OCI-LY7 (cell line): ENCODE data around the gene TMED7. TPM values are rescaled to one million over a fixed set of nuclear protein-coding genes. Genes with fewer than 3 reads are reported as not detected.

Source experiments
- BruUV-seq: library from RNA; stranded (reverse); fragments of 400-500 nt; replicated peaks from 2 replicates; lab custom pipeline; 2021; lab: Mats Ljungman, UMichigan
- CTCF ChIA-PET: fragments of 300-600 bp; sonication (Branson Sonifier 250); formaldehyde crosslinking; loops from one replicate; lab custom pipeline; 2022; ENCODE audit warnings: antibody characterized with exemption; ENCODE audit not compliant: unreplicated experiment; lab: Charles Lee
- POLR2A ChIA-PET: fragments of 300-600 bp; sonication (Branson Sonifier 250); formaldehyde crosslinking; loops from one replicate; lab custom pipeline; 2022; ENCODE audit warnings: antibody characterized with exemption; lab: Charles Lee
- DNase-seq: peaks from one replicate; pipeline ENCODE4 v3.0.0-alpha.2; 2015; ENCODE audit warnings: low spot score
- H2AFZ ChIP-seq: fragments of 200-600 bp; sonication (generic), shearing (Covaris generic); 2 replicates; pipeline ENCODE4 v1.6.1; 2014; ENCODE audit warnings: mild to moderate bottlenecking, antibody characterized with exemption, low read length, moderate library complexity
- H3K27ac ChIP-seq: fragments of 200-600 bp; sonication (generic); 2 replicates; pipeline ENCODE4 v1.5.1; 2014; ENCODE audit warnings: mixed run types, low read depth, mild to moderate bottlenecking, moderate library complexity, low read length, inconsistent platforms; ENCODE audit not compliant: poor library complexity, severe bottlenecking
- H3K36me3 ChIP-seq: fragments of 200-600 bp; sonication (generic); 2 replicates; pipeline ENCODE4 v1.6.1; 2014; ENCODE audit warnings: mild to moderate bottlenecking, antibody characterized with exemption, low read length, moderate library complexity, mixed read lengths; ENCODE audit not compliant: insufficient read depth
- H3K4me1 ChIP-seq: fragments of 200-600 bp; sonication (generic); 2 replicates; pipeline ENCODE4 v1.5.1; 2014; ENCODE audit warnings: mild to moderate bottlenecking, low read length; ENCODE audit not compliant: insufficient read depth, poor library complexity, severe bottlenecking
- H3K4me2 ChIP-seq: fragments of 200-600 bp; sonication (generic); 2 replicates; pipeline ENCODE4 v1.6.1; 2014; ENCODE audit warnings: mild to moderate bottlenecking, low read length
- H3K4me3 ChIP-seq: fragments of 200-600 bp; sonication (generic); 2 replicates; pipeline ENCODE4 v1.5.1; 2014; ENCODE audit warnings: mild to moderate bottlenecking, low read depth, low read length; ENCODE audit not compliant: poor library complexity, severe bottlenecking
- H3K79me2 ChIP-seq: fragments of 200-600 bp; sonication (generic); 2 replicates; pipeline ENCODE4 v1.6.1; 2016; ENCODE audit warnings: low read depth, mild to moderate bottlenecking, low read length, moderate library complexity, mixed read lengths; ENCODE audit not compliant: insufficient read depth
- H3K9me2 ChIP-seq: fragments of 200-600 bp; sonication (generic); 2 replicates; pipeline ENCODE4 v1.6.1; 2016; ENCODE audit warnings: mild to moderate bottlenecking, low read length, mixed read lengths; ENCODE audit not compliant: insufficient read depth
- H3K9me3 ChIP-seq: fragments of 200-600 bp; sonication (generic); 2 replicates; pipeline ENCODE4 v1.6.1; 2014; ENCODE audit warnings: mild to moderate bottlenecking, mixed run types, low read length, mixed read lengths
- H4K20me1 ChIP-seq: fragments of 200-600 bp; sonication (generic); 2 replicates; pipeline ENCODE4 v1.6.1; 2014; ENCODE audit warnings: mild to moderate bottlenecking, antibody characterized with exemption, low read length, moderate library complexity, mixed read lengths; ENCODE audit not compliant: insufficient read depth
- CTCF ChIP-seq: fragments of 200-600 bp; sonication (generic); conservative IDR thresholded peaks from 2 replicates; pipeline ENCODE4 v1.5.1; 2014; ENCODE audit warnings: mild to moderate bottlenecking, antibody characterized with exemption, low read length, moderate library complexity, mixed read lengths
- EZH2phosphoT487 ChIP-seq: fragments of 200-600 bp; sonication (generic); IDR thresholded peaks from 2 replicates; pipeline ENCODE4 v1.6.1; 2018; ENCODE audit warnings: low read depth, borderline replicate concordance, mild to moderate bottlenecking, mixed run types, antibody characterized with exemption, low read length, moderate library complexity, mixed read lengths
- intact Hi-C: fragments of 100-400 bp; cut with micrococcal nuclease; formaldehyde crosslinking; loops from one replicate; pipeline ENCODE4 v1.10.0; 2022; ENCODE audit not compliant: unreplicated experiment
- total RNA-seq, 2 experiments: library from RNA; depleted of rRNA in 1 of 2; stranded (reverse); fragments of >200 nt in 1 of 2; shearing (Covaris generic) in 1 of 2; gene quantifications; 2 replicates each; pipeline ENCODE4 v1.2.3, GENCODE V29; 2014 to 2022

Gene TMED7
- total RNA-seq, 2 experiments from 2014 or later, result 35.8 to 55.1 TPM

DNA sequence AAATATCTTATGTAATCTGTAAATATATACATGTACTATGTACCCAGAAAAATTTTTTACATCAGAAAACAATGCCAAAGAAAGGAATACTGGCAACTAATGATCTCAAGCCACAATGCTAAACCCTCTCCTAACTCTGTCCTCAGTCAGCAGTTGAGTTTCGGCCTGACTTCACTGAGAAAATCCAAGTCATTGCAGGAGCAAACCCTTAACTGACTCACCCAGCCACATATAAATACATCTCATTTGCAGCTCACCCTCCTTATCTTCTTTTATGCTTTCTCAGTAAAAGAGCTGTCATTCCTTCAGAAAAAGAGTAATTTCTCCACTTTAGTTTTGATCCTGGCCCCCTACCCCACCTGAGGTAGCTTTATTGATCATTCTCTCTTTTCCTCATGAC lies 46.1 kb upstream of the TMED7 start:
- Histone ChIP-seq H3K36me3 (no peaks in the 10 kb centered on the region), H3K4me2 (no peak overlapping the region), H3K79me2 (no peaks in the 10 kb centered on the region), H3K4me3 (no peak overlapping the region), H3K4me1 (no peaks in the 10 kb centered on the region), H4K20me1 (no peaks in the 10 kb centered on the region), H3K27ac (no peak overlapping the region), H3K9me2 (no peaks in the 10 kb centered on the region), H3K9me3 (no peaks in the 10 kb centered on the region), H2AFZ (no peak overlapping the region)
- DNase-seq, result no peak
- POLR2A ChIA-PET, result no interaction called here
- CTCF ChIA-PET, result no interaction called here
- BruUV-seq, result no TSS peak
- intact Hi-C loops, result no loop called here
- TF ChIP-seq CTCF (no peak), EZH2phosphoT487 (no peak)

- TF ChIP-seq CTCF (no peak), EZH2phosphoT487 (no peak)
- no TSS peak for BruUV-seq
Measured at GRCh38 chr5:115666023-115666422, 40.2 kb upstream of the TMED7 start.

GRCh38 chr5:115661563-115661962 lies 35.7 kb upstream of the TMED7 start:
- DNase-seq, result no peak
- no peaks in the 10 kb centered on the region for H3K79me2 ChIP-seq
- ChIA-PET CTCF (no interaction called here), POLR2A (no interaction called here)
- H3K9me3 ChIP-seq, result no peaks in the 10 kb centered on the region
- BruUV-seq, result no TSS peak
- no peaks in the 10 kb centered on the region for H3K36me3 ChIP-seq
- no peaks in the 10 kb centered on the region for H4K20me1 ChIP-seq
- H3K27ac ChIP-seq, result no peak overlapping the region
- no peak overlapping the region for H2AFZ ChIP-seq
- H3K4me2 ChIP-seq, result no peak overlapping the region
- no peaks in the 10 kb centered on the region for H3K9me2 ChIP-seq
- no peaks in the 10 kb centered on the region for H3K4me1 ChIP-seq
- H3K4me3 ChIP-seq, result no peak overlapping the region
- TF ChIP-seq EZH2phosphoT487, result no peak
- no peak for TF ChIP-seq CTCF
- intact Hi-C loops, result no loop called here

More at GRCh38 chr5:115666023-115666422, 40.2 kb upstream of the TMED7 start:
- Histone ChIP-seq H3K4me1 (no peaks in the 10 kb centered on the region), H2AFZ (no peak overlapping the region), H3K4me2 (no peak overlapping the region), H4K20me1 (no peaks in the 10 kb centered on the region), H3K27ac (no peak overlapping the region), H3K79me2 (no peaks in the 10 kb centered on the region), H3K36me3 (no peaks in the 10 kb centered on the region), H3K9me2 (no peaks in the 10 kb centered on the region), H3K9me3 (no peaks in the 10 kb centered on the region), H3K4me3 (no peak overlapping the region)
- ChIA-PET POLR2A (no interaction called here), CTCF (no interaction called here)
- intact Hi-C loops, result no loop called here
- no peak for DNase-seq
